ENCODE results near the gene NCAPD2.

Gene NCAPD2

DNA sequence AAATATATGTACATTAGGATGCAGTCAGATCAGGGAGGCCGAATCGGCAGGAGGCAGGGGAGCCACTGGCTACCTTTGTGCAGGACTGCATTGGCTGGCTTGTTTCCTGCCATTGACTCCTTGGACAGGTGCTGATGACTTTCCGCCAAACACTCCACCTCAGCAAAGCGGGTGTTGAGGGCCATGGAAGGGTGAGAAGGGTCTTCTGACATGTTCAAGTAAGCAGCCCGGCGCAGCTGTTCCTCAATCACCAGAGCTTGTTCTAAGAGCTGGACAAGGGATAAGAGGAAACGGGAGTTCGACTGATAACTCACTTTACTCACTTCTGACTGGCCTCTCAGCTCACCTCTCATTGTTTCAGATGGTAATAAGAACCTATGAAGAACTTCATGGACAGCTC, 79.1 kb downstream of the NCAPD2 start:
- Histone ChIP-seq H3K79me2 (ENCODE audit: low read length) (peaks cover 1% of the 10 kb centered on the region), H2AFZ (ENCODE audit: low read length) (no peak overlapping the region), H3K27ac (ENCODE audit: low read length) (no peak overlapping the region), H3K27me3 (replicated peaks; ENCODE audit: insufficient read depth, low read length) (no peaks in the 10 kb centered on the region), H3F3A (ENCODE audit: insufficient read depth, low read length) (peaks cover 25% of the 10 kb centered on the region; the same call in 1 of the 2 replicates), H3K36me3 (replicated peaks; ENCODE audit: insufficient read depth, low read length) (peaks cover 20% of the 10 kb centered on the region), H3K4me1 (ENCODE audit: low read length) (no peaks in the 10 kb centered on the region), H3K4me3 (ENCODE audit: low read length) (no peak overlapping the region), H3K4me2 (ENCODE audit: low read depth, low read length) (no peak overlapping the region), H3K9me3 (replicated peaks; ENCODE audit: insufficient read depth, low read length) (no peaks in the 10 kb centered on the region), H3K9me2 (replicated peaks; ENCODE audit: insufficient read depth, low read length) (no peaks in the 10 kb centered on the region), H4K20me1 (ENCODE audit: insufficient read depth, low read length) (no peaks in the 10 kb centered on the region), H3K9ac (ENCODE audit: low read length) (no peak overlapping the region)
- DNase-seq, result no peak
- TF ChIP-seq, protein P1, sequence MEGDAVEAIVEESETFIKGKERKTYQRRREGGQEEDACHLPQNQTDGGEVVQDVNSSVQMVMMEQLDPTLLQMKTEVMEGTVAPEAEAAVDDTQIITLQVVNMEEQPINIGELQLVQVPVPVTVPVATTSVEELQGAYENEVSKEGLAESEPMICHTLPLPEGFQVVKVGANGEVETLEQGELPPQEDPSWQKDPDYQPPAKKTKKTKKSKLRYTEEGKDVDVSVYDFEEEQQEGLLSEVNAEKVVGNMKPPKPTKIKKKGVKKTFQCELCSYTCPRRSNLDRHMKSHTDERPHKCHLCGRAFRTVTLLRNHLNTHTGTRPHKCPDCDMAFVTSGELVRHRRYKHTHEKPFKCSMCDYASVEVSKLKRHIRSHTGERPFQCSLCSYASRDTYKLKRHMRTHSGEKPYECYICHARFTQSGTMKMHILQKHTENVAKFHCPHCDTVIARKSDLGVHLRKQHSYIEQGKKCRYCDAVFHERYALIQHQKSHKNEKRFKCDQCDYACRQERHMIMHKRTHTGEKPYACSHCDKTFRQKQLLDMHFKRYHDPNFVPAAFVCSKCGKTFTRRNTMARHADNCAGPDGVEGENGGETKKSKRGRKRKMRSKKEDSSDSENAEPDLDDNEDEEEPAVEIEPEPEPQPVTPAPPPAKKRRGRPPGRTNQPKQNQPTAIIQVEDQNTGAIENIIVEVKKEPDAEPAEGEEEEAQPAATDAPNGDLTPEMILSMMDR (IDR thresholded peaks at IDR 0.05; ENCODE audit: low read length), result no peak
- TF ChIP-seq EZH2phosphoT487 (IDR thresholded peaks at IDR 0.05; ENCODE audit: low read length) (no peak), EZH2 (optimal IDR thresholded peaks at IDR 0.05; ENCODE audit: low read depth, low read length) (no peak)

DNA sequence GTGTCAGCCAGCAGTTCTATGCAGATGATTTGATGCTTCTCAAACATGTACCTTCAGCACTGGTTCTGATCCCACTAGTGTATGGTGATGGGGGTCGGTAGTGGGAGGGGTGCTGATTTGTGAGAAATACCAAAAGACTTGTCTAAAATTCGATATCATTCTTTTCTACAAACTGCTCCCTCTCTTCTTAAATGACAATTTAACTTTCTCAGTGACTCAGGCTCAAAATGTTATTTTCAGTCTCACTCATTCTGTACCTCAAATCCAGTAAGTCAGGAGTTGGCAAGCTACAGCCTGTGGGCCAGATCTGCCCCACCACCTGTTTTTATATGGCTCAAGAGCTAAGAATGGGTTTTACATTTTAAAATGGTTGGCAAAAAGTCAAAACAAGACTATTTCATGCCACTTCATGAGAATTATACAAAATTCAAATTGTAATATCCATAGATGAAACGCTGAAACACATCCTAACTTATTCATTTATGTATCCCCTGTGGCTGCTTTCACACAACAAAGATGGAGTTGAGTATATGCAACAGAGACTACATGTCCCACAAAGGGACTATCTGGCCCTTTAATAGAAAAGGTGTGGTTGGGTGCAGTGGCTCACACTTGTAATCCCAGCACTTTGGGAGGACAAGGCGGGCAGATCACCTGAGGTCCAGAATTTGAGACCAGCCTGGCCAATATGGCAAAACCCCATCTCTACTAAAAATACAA, 80.8 kb downstream of the NCAPD2 start:
- no peak overlapping the region for H3K27ac ChIP-seq (ENCODE audit: low read length)

DNA sequence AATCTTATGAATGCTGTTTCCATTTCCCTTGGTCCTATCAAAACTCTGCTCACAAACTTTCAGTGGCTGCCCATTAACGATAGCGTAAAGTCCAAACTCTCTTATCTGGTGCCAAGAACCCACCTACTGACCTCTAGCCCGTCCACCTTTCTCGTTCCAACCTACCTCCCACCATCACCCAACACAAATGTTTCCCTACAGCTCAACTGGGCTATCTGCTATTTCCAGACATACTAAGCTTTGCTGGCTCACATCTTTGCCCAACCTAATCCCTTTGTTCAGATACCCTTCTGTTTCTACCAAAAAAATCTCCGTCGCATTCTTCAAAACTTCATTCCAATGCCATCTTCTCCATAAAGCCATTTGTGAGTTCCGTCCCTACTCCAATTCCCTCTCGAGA, 81.7 kb downstream of the NCAPD2 start:
- no peaks in the 10 kb centered on the region; the same call in 1 of the 2 replicates for H3K79me2 ChIP-seq (ENCODE audit: low read length)
- peaks cover 12% of the 10 kb centered on the region; the same call in 1 of the 2 replicates for H3F3A ChIP-seq (ENCODE audit: insufficient read depth, low read length)
- H3K9me2 ChIP-seq (replicated peaks; ENCODE audit: insufficient read depth, low read length), result no peaks in the 10 kb centered on the region
- TF ChIP-seq, protein P1 (IDR thresholded peaks at IDR 0.05; ENCODE audit: low read length), result no peak
- TF ChIP-seq EZH2phosphoT487 (IDR thresholded peaks at IDR 0.05; ENCODE audit: low read length), result no peak
- TF ChIP-seq EZH2 (optimal IDR thresholded peaks at IDR 0.05; ENCODE audit: low read depth, low read length), result no peak
- H3K36me3 ChIP-seq (replicated peaks; ENCODE audit: insufficient read depth, low read length), result peaks cover 28% of the 10 kb centered on the region
- H3K4me2 ChIP-seq (ENCODE audit: low read depth, low read length), result no peak overlapping the region
- H3K9me3 ChIP-seq (replicated peaks; ENCODE audit: insufficient read depth, low read length), result no peaks in the 10 kb centered on the region
- H3K9ac ChIP-seq (ENCODE audit: low read length), result no peak overlapping the region
- H4K20me1 ChIP-seq (ENCODE audit: insufficient read depth, low read length), result no peaks in the 10 kb centered on the region
- no peak for DNase-seq
- H3K27me3 ChIP-seq (replicated peaks; ENCODE audit: insufficient read depth, low read length), result no peaks in the 10 kb centered on the region
- H2AFZ ChIP-seq (ENCODE audit: low read length), result no peak overlapping the region
- H3K4me1 ChIP-seq (ENCODE audit: low read length), result no peaks in the 10 kb centered on the region
- no peak overlapping the region for H3K4me3 ChIP-seq (ENCODE audit: low read length)
- H3K27ac ChIP-seq (ENCODE audit: low read length), result no peak overlapping the region

More for the DNA sequence above, 80.8 kb downstream of the NCAPD2 start:
- no peaks in the 10 kb centered on the region for H3K9me2 ChIP-seq (replicated peaks; ENCODE audit: insufficient read depth, low read length)
- peaks cover 28% of the 10 kb centered on the region for H3K36me3 ChIP-seq (replicated peaks; ENCODE audit: insufficient read depth, low read length)
- H3K4me1 ChIP-seq (ENCODE audit: low read length), result no peaks in the 10 kb centered on the region
- H3K9ac ChIP-seq (ENCODE audit: low read length), result no peak overlapping the region
- no peaks in the 10 kb centered on the region for H3K9me3 ChIP-seq (replicated peaks; ENCODE audit: insufficient read depth, low read length)
- peaks cover 19% of the 10 kb centered on the region; the same call in 1 of the 2 replicates for H3F3A ChIP-seq (ENCODE audit: insufficient read depth, low read length)
- no peaks in the 10 kb centered on the region for H3K79me2 ChIP-seq (ENCODE audit: low read length)
- no peak for DNase-seq
- H4K20me1 ChIP-seq (ENCODE audit: insufficient read depth, low read length), result no peaks in the 10 kb centered on the region
- no peak overlapping the region for H3K4me2 ChIP-seq (ENCODE audit: low read depth, low read length)
- TF ChIP-seq, protein P1 (IDR thresholded peaks at IDR 0.05; ENCODE audit: low read length), result no peak
- TF ChIP-seq EZH2 (optimal IDR thresholded peaks at IDR 0.05; ENCODE audit: low read depth, low read length) (no peak), EZH2phosphoT487 (IDR thresholded peaks at IDR 0.05; ENCODE audit: low read length) (no peak)
- no peak overlapping the region for H3K4me3 ChIP-seq (ENCODE audit: low read length)
- no peaks in the 10 kb centered on the region for H3K27me3 ChIP-seq (replicated peaks; ENCODE audit: insufficient read depth, low read length)
- no peak overlapping the region for H2AFZ ChIP-seq (ENCODE audit: low read length)

Data from MM.1S (cell line).